ENCODE results near the gene ZNF592.

Gene ZNF592, protein sequence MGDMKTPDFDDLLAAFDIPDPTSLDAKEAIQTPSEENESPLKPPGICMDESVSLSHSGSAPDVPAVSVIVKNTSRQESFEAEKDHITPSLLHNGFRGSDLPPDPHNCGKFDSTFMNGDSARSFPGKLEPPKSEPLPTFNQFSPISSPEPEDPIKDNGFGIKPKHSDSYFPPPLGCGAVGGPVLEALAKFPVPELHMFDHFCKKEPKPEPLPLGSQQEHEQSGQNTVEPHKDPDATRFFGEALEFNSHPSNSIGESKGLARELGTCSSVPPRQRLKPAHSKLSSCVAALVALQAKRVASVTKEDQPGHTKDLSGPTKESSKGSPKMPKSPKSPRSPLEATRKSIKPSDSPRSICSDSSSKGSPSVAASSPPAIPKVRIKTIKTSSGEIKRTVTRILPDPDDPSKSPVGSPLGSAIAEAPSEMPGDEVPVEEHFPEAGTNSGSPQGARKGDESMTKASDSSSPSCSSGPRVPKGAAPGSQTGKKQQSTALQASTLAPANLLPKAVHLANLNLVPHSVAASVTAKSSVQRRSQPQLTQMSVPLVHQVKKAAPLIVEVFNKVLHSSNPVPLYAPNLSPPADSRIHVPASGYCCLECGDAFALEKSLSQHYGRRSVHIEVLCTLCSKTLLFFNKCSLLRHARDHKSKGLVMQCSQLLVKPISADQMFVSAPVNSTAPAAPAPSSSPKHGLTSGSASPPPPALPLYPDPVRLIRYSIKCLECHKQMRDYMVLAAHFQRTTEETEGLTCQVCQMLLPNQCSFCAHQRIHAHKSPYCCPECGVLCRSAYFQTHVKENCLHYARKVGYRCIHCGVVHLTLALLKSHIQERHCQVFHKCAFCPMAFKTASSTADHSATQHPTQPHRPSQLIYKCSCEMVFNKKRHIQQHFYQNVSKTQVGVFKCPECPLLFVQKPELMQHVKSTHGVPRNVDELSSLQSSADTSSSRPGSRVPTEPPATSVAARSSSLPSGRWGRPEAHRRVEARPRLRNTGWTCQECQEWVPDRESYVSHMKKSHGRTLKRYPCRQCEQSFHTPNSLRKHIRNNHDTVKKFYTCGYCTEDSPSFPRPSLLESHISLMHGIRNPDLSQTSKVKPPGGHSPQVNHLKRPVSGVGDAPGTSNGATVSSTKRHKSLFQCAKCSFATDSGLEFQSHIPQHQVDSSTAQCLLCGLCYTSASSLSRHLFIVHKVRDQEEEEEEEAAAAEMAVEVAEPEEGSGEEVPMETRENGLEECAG (N-terminal part only)

DNA sequence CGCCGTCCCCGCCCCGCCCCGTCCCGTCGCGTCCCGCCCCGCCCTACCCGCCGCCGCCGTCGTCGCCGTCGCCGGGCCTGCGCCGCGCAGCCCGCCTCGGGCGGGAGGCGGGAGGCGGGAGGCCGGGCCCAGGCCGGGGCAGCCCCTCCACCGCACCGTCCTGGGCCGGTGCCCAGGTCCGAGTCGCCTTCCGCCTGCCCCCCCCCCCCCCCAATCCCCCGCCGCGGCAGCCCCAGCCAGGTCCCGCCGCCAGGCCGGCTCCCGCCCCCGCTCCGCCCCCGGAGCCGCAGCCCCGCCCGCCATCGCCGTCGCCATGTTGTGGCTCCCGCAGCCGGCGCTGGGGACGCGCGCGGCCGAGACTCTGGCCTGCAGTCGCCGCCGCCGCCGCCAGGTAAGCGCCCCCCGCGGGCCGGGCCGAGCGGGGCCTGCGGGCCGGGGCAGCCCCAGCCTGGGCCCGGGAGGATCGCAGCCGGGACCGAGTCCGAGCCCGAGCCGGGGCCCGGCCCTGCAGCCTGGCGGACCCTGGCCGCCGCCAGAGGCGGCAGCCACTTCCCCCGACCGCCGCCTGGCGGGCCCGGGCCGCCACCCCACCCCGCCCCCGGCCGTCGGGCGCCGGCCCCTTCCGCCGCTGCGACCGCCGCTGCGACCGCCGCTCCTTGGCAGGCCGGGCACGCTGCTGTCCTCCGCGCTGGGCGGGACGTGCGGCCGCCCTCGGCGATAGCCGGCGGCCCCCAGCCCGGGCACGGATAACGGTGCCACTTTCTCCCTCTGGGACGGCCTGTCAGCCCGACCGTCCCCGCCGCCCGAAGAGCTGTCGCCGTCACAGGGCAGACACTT, at the start of gene ZNF592:
Gene ZNF592, plus strand, starts transcription at position 319 of the 837 bp plus-strand sequence. CDS start 34,084 bp downstream, outside the sequence.
- CTCF ChIA-PET, result interaction anchor here (0.7 to 1.0 kb wide), 2 partner anchors 30 to 160 kb away, joined by 3 to 5 read pairs; no protein-coding TSS in a partner anchor
- TF ChIP-seq, protein P1, sequence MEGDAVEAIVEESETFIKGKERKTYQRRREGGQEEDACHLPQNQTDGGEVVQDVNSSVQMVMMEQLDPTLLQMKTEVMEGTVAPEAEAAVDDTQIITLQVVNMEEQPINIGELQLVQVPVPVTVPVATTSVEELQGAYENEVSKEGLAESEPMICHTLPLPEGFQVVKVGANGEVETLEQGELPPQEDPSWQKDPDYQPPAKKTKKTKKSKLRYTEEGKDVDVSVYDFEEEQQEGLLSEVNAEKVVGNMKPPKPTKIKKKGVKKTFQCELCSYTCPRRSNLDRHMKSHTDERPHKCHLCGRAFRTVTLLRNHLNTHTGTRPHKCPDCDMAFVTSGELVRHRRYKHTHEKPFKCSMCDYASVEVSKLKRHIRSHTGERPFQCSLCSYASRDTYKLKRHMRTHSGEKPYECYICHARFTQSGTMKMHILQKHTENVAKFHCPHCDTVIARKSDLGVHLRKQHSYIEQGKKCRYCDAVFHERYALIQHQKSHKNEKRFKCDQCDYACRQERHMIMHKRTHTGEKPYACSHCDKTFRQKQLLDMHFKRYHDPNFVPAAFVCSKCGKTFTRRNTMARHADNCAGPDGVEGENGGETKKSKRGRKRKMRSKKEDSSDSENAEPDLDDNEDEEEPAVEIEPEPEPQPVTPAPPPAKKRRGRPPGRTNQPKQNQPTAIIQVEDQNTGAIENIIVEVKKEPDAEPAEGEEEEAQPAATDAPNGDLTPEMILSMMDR (IDR thresholded peaks at IDR 0.05; ENCODE audit: control extremely low read depth, extremely low read depth, low read depth, missing control alignments), result no peak
- peak; percentile 81 for DNase-seq (ENCODE audit: extremely low spot score)
- POLR2A ChIA-PET, result no interaction called here

DNA sequence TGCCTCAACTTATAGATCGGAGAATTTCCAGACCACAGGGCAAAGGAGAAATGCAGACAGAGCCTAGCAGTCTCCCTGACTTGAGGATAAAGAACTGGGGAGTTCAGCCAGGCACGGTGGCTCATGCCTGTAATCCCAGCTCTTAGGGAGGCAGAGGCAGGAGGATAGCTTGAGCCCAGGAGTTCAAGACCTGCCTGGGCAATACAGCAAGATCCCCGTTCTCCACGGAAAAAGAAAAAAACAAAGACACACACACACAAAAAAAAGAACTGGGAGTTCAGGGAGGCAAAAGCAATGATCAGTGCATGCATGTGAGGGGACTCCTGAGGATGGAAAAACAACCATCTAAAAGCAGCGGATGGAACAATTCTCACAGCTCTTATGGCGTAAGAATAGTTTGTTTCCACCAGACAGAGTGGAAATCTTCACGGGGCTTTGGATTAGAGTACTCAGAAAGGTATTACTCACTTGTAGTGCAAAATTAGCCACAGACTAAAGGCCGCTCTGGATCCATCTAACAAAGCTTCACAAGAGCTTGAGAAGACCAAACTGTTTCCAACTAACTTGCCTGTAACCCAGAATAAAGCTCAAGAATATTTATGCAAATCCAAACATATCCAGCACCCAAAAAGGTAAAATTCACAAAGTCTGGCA, 48.7 kb upstream of the ZNF592 start:
- CTCF ChIA-PET, result interaction anchor here (0.8 kb wide), 1 partner anchor 10 kb away, joined by 3 read pairs; no protein-coding TSS in a partner anchor
- POLR2A ChIA-PET, result no interaction called here
- TF ChIP-seq, protein P1 (IDR thresholded peaks at IDR 0.05; ENCODE audit: control extremely low read depth, extremely low read depth, low read depth, missing control alignments), result no peak
- DNase-seq (ENCODE audit: extremely low spot score), result no peak

DNA sequence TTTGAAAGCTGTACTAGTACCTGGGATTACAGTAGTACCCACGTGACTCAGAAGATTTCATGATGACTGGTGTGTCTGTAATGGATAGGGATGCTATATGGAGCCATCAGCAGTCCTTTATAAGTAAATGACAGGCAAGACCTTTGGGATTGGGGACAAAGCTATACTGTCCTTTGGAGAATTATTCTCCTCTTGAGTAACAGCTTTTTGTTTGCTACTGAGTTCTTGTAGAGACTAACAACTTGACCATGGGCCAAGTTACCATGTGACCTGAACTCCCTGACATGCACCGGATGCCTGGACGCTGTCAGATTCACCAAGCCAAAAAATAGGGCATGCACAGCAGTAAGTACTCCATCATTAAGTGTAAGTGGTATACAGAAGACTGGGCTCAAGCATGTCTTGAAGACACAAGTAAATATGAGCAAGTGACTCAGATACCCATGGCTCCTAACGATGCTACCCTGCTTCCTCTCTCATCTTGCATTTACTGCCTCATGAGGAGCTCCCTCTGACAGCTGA, 45.4 kb upstream of the ZNF592 start:
- DNase-seq (ENCODE audit: extremely low spot score), result no peak
- TF ChIP-seq, protein P1 (IDR thresholded peaks at IDR 0.05; ENCODE audit: control extremely low read depth, extremely low read depth, low read depth, missing control alignments), result no peak
- CTCF ChIA-PET, result interaction anchor here (1.2 to 1.6 kb wide), 2 partner anchors 10 to 33 kb away, joined by 3 to 4 read pairs; no protein-coding TSS in a partner anchor
- POLR2A ChIA-PET, result no interaction called here

DNA sequence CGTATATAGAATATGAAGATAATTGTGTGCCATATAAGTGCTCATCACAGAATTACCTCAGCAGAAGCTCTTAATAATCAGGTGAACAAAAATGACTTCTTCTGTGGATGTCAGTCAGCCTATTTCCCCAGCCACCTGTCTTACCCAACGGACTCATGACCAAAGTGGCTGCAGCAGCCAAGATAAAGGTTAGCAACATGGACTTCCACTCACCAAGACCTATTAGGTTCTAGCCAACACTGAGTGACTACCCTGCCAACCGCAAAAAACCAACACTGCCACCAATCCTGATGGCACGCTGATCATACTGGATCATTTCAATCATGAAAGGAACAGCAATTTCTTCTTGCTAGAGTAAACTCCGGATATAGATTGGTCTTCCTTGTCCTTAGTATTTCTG, 44.6 kb upstream of the ZNF592 start:
- TF ChIP-seq, protein P1 (IDR thresholded peaks at IDR 0.05; ENCODE audit: control extremely low read depth, extremely low read depth, low read depth, missing control alignments), result no peak
- ChIA-PET CTCF (interaction anchor here (1.1 to 1.6 kb wide), 2 partner anchors 12 to 32 kb away, joined by 3 to 4 read pairs; partner anchors contain the start of gene SEC11A), POLR2A (no interaction called here)
- no peak for DNase-seq (ENCODE audit: extremely low spot score)

DNA sequence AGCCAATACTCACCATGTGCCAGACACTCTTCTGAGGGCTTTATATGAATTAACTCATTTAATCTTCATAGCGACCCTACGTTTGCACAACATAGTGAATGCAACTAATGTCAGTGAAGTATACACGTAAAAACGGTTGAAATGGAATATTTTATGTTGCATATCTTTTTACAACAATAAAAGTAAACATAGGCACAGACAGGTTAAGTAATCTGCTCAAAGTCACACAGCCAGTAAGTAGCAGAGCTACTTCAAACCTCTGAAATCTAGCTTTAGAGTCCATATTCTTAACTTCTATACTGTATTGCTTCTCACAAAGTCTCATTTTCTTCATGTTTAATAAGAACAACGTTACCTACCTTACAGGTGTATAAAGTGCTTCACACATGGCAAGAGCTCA, 34.0 kb upstream of the ZNF592 start:
- TF ChIP-seq, protein P1 (IDR thresholded peaks at IDR 0.05; ENCODE audit: control extremely low read depth, extremely low read depth, low read depth, missing control alignments), result no peak
- CTCF ChIA-PET, result interaction anchor here (1.0 to 1.5 kb wide), 6 partner anchors 10 to 59 kb away, joined by 3 to 5 read pairs (median 4); no protein-coding TSS in a partner anchor
- POLR2A ChIA-PET, result interaction anchor here (2.6 kb wide), 1 partner anchor 21 kb away, joined by 12 read pairs; no protein-coding TSS in a partner anchor
- no peak for DNase-seq (ENCODE audit: extremely low spot score)
